MCF 10A (cell line): Measurements from ENCODE around the gene TEX12. TPM values are rescaled to one million over a fixed set of nuclear protein-coding genes. Genes with fewer than 3 reads are reported as not detected.

Experiments
- BruUV-seq: library from RNA; stranded (reverse); fragments of 400-500 nt; replicated peaks from 2 replicates; lab custom pipeline; 2021; lab: Mats Ljungman, UMichigan
- CTCF ChIA-PET: fragments of 300-600 bp; sonication (Branson Sonifier 250); formaldehyde crosslinking; extraction: SDS; loops from one replicate; lab custom pipeline; 2021; ENCODE audit warnings: antibody characterized with exemption, inconsistent platforms; lab: Yijun Ruan, JAX
- POLR2A ChIA-PET: fragments of 300-600, 350-650 bp; sonication (Branson Sonifier 250); formaldehyde crosslinking; extraction: SDS; loops from one replicate; lab custom pipeline; 2020; ENCODE audit warnings: antibody characterized with exemption, inconsistent platforms; lab: Yijun Ruan, JAX
- DNase-seq: peaks from one replicate; pipeline ENCODE4 v3.0.0-alpha.2; 2018; ENCODE audit not compliant: unreplicated experiment
- H3K27ac Mint-ChIP-seq: one replicate; pipeline ENCODE4 v1.8.0; 2022; ENCODE audit warnings: mild to moderate bottlenecking, low read depth, mixed read lengths; ENCODE audit not compliant: unreplicated experiment
- H3K27me3 Mint-ChIP-seq: one replicate; pipeline ENCODE4 v1.8.0; 2022; ENCODE audit warnings: mixed read lengths; ENCODE audit not compliant: insufficient read depth, unreplicated experiment
- H3K36me3 Mint-ChIP-seq: one replicate; pipeline ENCODE4 v1.8.0; 2022; ENCODE audit warnings: mild to moderate bottlenecking, moderate library complexity, mixed read lengths; ENCODE audit not compliant: insufficient read depth, unreplicated experiment
- H3K4me1 Mint-ChIP-seq: one replicate; pipeline ENCODE4 v1.8.0; 2022; ENCODE audit warnings: mixed read lengths; ENCODE audit not compliant: insufficient read depth, unreplicated experiment
- H3K4me3 Mint-ChIP-seq: one replicate; pipeline ENCODE4 v1.8.0; 2022; ENCODE audit warnings: mild to moderate bottlenecking, moderate library complexity, mixed read lengths; ENCODE audit not compliant: unreplicated experiment
- H3K9me3 Mint-ChIP-seq: one replicate; pipeline ENCODE4 v1.8.0; 2022; ENCODE audit warnings: mixed read lengths; ENCODE audit not compliant: unreplicated experiment
- intact Hi-C: fragments of 100-400 bp; cut with micrococcal nuclease; formaldehyde crosslinking; loops from 2 replicates; pipeline ENCODE4 v1.14.1; 2022
- total RNA-seq: library from RNA; stranded (reverse); gene quantifications from 2 replicates; pipeline ENCODE4 v1.2.3, GENCODE V29; 2022
- TF ChIP-seq, protein P1 (sequence below): fragments of 200-600 bp; IDR thresholded peaks from one replicate; pipeline ENCODE4 v1.8.0; 2022; ENCODE audit warnings: antibody characterized with exemption, mild to moderate bottlenecking; ENCODE audit not compliant: unreplicated experiment

Gene TEX12
- total RNA-seq, 1 experiment from 2014 or later = not detected

DNA sequence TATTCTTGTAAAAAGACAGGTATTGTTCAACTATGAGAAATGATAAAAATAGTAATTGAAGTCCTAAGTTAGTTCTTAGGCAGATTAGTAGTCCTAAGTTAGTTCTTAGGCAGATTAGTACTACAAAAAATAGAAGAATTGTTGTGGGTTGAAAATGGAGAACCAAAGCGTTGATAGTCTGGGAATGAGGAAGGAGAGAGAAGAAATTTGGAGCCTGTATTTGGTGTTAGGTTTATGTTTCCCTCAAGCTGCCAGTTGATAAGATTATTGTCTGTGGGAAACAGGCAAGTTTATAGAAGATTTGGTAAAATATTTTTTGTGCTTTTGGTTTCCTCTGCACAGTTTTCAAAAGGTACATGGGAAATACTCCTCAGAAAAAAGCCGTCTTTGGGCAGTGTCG, 11.8 kb downstream of the TEX12 start:
- CTCF ChIA-PET = no interaction called here
- Mint-ChIP-seq H3K27me3 (no peaks in the 10 kb centered on the region), H3K9me3 (no peaks in the 10 kb centered on the region), H3K27ac (no peak overlapping the region), H3K4me3 (no peak overlapping the region), H3K36me3 (no peaks in the 10 kb centered on the region), H3K4me1 (peaks cover 15% of the 10 kb centered on the region)
- POLR2A ChIA-PET = interaction anchor here (1.5 to 1.8 kb wide), 2 partner anchors 22 to 78 kb away, joined by 3 to 4 read pairs; no protein-coding TSS in a partner anchor
- intact Hi-C loops = no loop called here
- TF ChIP-seq, protein P1, sequence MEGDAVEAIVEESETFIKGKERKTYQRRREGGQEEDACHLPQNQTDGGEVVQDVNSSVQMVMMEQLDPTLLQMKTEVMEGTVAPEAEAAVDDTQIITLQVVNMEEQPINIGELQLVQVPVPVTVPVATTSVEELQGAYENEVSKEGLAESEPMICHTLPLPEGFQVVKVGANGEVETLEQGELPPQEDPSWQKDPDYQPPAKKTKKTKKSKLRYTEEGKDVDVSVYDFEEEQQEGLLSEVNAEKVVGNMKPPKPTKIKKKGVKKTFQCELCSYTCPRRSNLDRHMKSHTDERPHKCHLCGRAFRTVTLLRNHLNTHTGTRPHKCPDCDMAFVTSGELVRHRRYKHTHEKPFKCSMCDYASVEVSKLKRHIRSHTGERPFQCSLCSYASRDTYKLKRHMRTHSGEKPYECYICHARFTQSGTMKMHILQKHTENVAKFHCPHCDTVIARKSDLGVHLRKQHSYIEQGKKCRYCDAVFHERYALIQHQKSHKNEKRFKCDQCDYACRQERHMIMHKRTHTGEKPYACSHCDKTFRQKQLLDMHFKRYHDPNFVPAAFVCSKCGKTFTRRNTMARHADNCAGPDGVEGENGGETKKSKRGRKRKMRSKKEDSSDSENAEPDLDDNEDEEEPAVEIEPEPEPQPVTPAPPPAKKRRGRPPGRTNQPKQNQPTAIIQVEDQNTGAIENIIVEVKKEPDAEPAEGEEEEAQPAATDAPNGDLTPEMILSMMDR = no peak
- no peak for DNase-seq
- BruUV-seq = no TSS peak

DNA sequence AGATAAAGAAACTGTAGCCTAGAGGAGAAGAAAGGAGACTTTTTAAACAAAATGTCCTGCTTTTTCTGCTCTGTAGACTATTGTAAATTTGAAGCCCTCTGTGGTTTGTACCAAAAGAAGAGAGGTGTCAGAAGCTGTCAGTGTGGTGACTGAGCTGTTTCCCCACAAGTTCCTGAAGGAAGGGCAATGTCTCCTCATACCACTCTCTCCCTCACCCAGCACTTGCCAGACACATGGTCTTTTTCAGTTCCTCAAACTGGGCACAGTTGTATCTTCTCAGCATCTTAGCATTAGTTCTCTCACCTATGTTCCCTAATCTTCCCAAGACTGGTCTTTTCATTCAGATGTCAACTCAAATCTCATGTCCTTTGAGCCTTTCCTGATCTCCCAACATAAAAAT, 12.4 kb downstream of the TEX12 start:
- CTCF ChIA-PET = no interaction called here
- Mint-ChIP-seq H3K36me3 (no peaks in the 10 kb centered on the region), H3K4me1 (peaks cover 13% of the 10 kb centered on the region), H3K9me3 (no peaks in the 10 kb centered on the region), H3K4me3 (no peak overlapping the region), H3K27ac (no peak overlapping the region), H3K27me3 (no peaks in the 10 kb centered on the region)
- TF ChIP-seq, protein P1 = no peak
- intact Hi-C loops = no loop called here
- DNase-seq = no peak
- BruUV-seq = no TSS peak
- POLR2A ChIA-PET = interaction anchor here (1.5 to 1.8 kb wide), 2 partner anchors 22 to 79 kb away, joined by 3 to 4 read pairs; no protein-coding TSS in a partner anchor

DNA sequence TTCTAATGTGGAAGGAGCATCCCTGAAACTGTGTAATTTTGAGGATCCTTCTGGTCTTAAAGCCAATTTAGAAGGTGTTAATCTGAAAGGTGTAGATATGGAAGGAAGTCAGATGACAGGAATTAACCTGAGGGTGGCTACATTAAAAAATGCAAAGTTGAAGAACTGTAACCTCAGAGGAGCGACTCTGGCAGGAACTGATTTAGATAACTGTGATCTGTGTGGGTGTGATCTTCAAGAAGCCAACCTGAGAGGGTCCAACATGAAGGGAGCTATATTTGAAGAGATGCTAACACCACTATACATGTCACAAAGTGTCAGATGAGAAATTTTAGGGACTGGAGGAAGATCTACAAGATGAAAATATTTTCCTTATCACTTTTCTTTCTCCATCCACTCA, 15.7 kb downstream of the TEX12 start:
- ChIA-PET CTCF (no interaction called here), POLR2A (interaction anchor here (0.7 kb wide), 1 partner anchor 69 kb away, joined by 5 read pairs; no protein-coding TSS in a partner anchor)
- Mint-ChIP-seq H3K4me3 (no peak overlapping the region), H3K4me1 (no peaks in the 10 kb centered on the region), H3K36me3 (no peaks in the 10 kb centered on the region), H3K27me3 (no peaks in the 10 kb centered on the region), H3K27ac (no peak overlapping the region), H3K9me3 (no peaks in the 10 kb centered on the region)
- no peak for DNase-seq
- BruUV-seq = no TSS peak
- TF ChIP-seq, protein P1 = no peak
- intact Hi-C loops = no loop called here

DNA sequence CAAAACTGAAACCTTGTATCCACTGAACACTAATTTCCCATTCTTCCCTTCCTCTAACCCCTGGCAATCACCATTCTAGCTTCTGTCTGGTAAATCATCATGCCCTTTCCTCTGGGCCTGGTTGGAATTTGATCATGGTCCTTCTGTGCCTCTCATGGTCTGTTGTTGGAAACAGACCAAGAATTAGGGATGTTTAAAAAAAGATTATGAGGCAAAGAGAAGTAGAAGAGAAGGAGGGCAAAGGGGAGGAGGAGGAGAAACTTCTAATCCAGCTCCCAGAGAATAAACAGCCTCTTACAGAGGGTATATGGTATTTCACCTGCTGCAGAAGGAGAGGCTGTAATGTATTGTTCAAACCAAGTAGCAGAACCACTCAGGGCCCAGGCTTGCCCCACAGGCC, 18.7 kb downstream of the TEX12 start:
- Mint-ChIP-seq H3K4me3 (no peak overlapping the region), H3K27ac (no peak overlapping the region), H3K27me3 (no peaks in the 10 kb centered on the region), H3K9me3 (no peaks in the 10 kb centered on the region), H3K36me3 (no peaks in the 10 kb centered on the region), H3K4me1 (no peaks in the 10 kb centered on the region)
- DNase-seq = no peak
- intact Hi-C loops = no loop called here
- TF ChIP-seq, protein P1 = no peak
- ChIA-PET CTCF (interaction anchor here (0.6 kb wide), 1 partner anchor 255 kb away, joined by 3 read pairs; no protein-coding TSS in a partner anchor), POLR2A (interaction anchor here (1.9 kb wide), 1 partner anchor 10 kb away, joined by 6 read pairs; no protein-coding TSS in a partner anchor)
- BruUV-seq = no TSS peak
